K562 (cell line): Measurements from ENCODE around the gene PEX6. TPM values are rescaled to one million over a fixed set of nuclear protein-coding genes. Genes with fewer than 3 reads are reported as not detected.

ENCODE experiments used
- AFF1 ChIP-seq, 2 experiments: fragments of 450-650 bp; IDR thresholded peaks; 2 replicates each; pipeline ENCODE4 v1.6.1; 2018; ENCODE audit warnings: mild to moderate bottlenecking in 2 of 2, low read depth in 1 of 2; ENCODE audit not compliant: partially characterized antibody in 2 of 2
- BACH1 ChIP-seq: fragments of 200-800 bp; sonication (Bioruptor generic); IDR thresholded peaks from 2 replicates; pipeline ENCODE4 v1.6.1; 2016; ENCODE audit warnings: missing genetic modification characterization, missing compliant biosample characterization
- CEBPG ChIP-seq, 3 experiments: fragments of 200-800 bp in 1 of 3; sonication (Bioruptor generic) in 1 of 3; sonication (generic) in 1 of 3; formaldehyde crosslinking in 1 of 3; IDR thresholded peaks in 2 of 3; conservative IDR thresholded peaks in 1 of 3; 2 replicates each; pipeline versions ENCODE4 v1.6.1 to v1.8.0; 2016 to 2022; ENCODE audit warnings: missing compliant biosample characterization in 2 of 3, missing genetic modification characterization in 2 of 3, mild to moderate bottlenecking in 1 of 3, missing genetic modification reagents in 1 of 3
- CREM ChIP-seq: IDR thresholded peaks from 2 replicates; pipeline ENCODE4 v1.6.1; 2014; ENCODE audit warnings: antibody characterized with exemption, low read depth
- MEIS2 ChIP-seq: fragments of 450-650 bp; IDR thresholded peaks from 2 replicates; pipeline ENCODE4 v1.6.1; 2014; ENCODE audit warnings: mild to moderate bottlenecking; ENCODE audit not compliant: partially characterized antibody
- MTA1 ChIP-seq: fragments of 450-650 bp; IDR thresholded peaks from 2 replicates; pipeline ENCODE4 v1.6.1; 2017; ENCODE audit warnings: borderline replicate concordance
- NCOA6 ChIP-seq: fragments of 450-650 bp; IDR thresholded peaks from 2 replicates; pipeline ENCODE4 v1.6.1; 2017; ENCODE audit warnings: mild to moderate bottlenecking
- NEUROD1 ChIP-seq: fragments of 150-350 bp; IDR thresholded peaks from 2 replicates; pipeline ENCODE4 v1.6.1; 2014; ENCODE audit warnings: borderline replicate concordance, low read length, low read depth; ENCODE audit not compliant: partially characterized antibody
- PHB2 ChIP-seq: fragments of 450-650 bp; IDR thresholded peaks from 2 replicates; pipeline ENCODE4 v1.6.1; 2017; ENCODE audit warnings: low read depth
- POLR2G ChIP-seq: fragments of 200-400 bp; formaldehyde crosslinking; IDR thresholded peaks from 2 replicates; pipeline ENCODE4 v1.6.1; 2017; ENCODE audit warnings: low read depth, mild to moderate bottlenecking, antibody characterized with exemption, low read length, moderate library complexity
- PRPF4 ChIP-seq: fragments of 200-400 bp; formaldehyde crosslinking; IDR thresholded peaks from one replicate; pipeline ENCODE4 v1.6.1; 2017; ENCODE audit warnings: low read length, low read depth, mild to moderate bottlenecking; ENCODE audit not compliant: insufficient read depth, poor library complexity, severe bottlenecking
- RBBP5 ChIP-seq: fragments of 200-600 bp; sonication (generic); IDR thresholded peaks from 2 replicates; pipeline ENCODE4 v1.6.1; 2012; ENCODE audit warnings: borderline replicate concordance, mild to moderate bottlenecking, low read length, control low read depth, inconsistent platforms; ENCODE audit not compliant: insufficient read depth, poor library complexity, severe bottlenecking
- SREBF1 ChIP-seq: fragments of 150-350 bp; IDR thresholded peaks from 2 replicates; pipeline ENCODE4 v1.6.1; 2014; ENCODE audit warnings: antibody characterized with exemption, low read depth, low read length, borderline replicate concordance
- TRIM28 ChIP-seq: fragments of 450-650 bp; IDR thresholded peaks from 2 replicates; pipeline ENCODE4 v1.6.1; 2017
- ZNF316 ChIP-seq: fragments of 450-650 bp; IDR thresholded peaks from 2 replicates; pipeline ENCODE4 v1.6.1; 2016
- ZNF431 ChIP-seq: sonication (generic); formaldehyde crosslinking; IDR thresholded peaks from 2 replicates; pipeline ENCODE4 v1.8.0; 2022; ENCODE audit warnings: mild to moderate bottlenecking, missing genetic modification reagents
- ZNF583 ChIP-seq: fragments of 250-450 bp; sonication (Bioruptor Pico); IDR thresholded peaks from 2 replicates; pipeline ENCODE4 v1.4.0; 2020
- polyA plus RNA-seq, 8 experiments: library from polyadenylated mRNA; depleted of rRNA in 4 of 8; stranded (reverse) in 5 of 8; unstranded in 3 of 8; fragments of >200 nt; fragmentation: Nextera tagmentation in 2 of 8; fragmentation: Illumina TruSeq in 1 of 8; extraction: Ambion mirVana in 2 of 8; extraction: Trizol in 1 of 8; gene quantifications; 2 replicates each; pipeline versions ENCODE4 v1.2.1 to v1.2.3, GENCODE V29; 2011 to 2014; ENCODE audit warnings: inconsistent platforms in 1 of 8, missing spikeins in 1 of 8
- total RNA-seq, 7 experiments: library from RNA; depleted of rRNA in 6 of 7; stranded (reverse); fragments of >200 nt in 6 of 7; fragmentation: Illumina TruSeq in 2 of 7; extraction: Trizol in 2 of 7; gene quantifications; 2 replicates each; pipeline versions ENCODE4 v1.2.1 to v1.2.3, GENCODE V29; 2011 to 2021; ENCODE audit warnings: low replicate concordance in 1 of 7
- TF ChIP-seq, protein P1 (sequence below): fragments of 450-650 bp; IDR thresholded peaks from 2 replicates; pipeline ENCODE4 v1.6.1; 2018; ENCODE audit not compliant: partially characterized antibody

The PEX6 gene
- total and polyA plus RNA-seq, 9 of the 15 experiments (the other 6 are each of a cell fraction or from before 2014, with no cell fraction given), result 0.17 to 20.8 (median 6.9) TPM

DNA sequence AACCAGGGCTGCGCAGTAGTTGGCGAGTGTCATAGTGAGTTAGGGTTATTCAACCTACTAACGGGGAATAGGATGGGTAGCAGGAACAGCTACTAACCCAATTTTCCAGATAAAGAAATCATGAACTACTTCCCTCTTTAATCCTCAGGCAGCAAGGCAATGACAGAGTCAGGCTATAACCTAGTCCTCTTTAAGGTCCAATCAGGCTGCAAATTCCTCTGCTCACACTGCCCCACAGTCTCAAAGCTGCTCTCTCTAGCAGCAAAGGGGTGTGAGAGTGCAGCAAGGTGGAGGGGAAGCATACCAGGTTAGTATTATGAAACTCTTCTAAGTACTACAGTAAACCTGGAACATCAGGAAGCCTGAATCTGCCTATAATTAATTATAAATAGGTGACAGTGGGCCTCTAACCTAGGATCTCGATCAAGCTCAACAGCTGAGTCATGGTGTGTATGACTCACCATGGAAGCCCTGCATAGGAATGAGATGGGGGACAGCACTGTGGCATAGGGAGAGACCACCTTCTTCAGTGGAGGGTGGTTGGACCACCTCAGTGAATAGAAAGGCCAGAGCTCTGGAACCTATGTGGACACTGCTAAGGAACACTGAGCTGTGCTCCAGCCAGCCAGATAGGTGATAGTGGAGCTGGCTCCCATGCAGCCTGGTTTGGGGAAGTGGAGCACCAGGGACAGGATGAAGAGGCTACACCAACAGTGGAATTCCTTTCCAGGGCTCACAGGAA is 7.9 kb downstream of the PEX6 start (continued):
- TF ChIP-seq POLR2G (no peak), TRIM28 (no peak), SREBF1 (no peak), RBBP5 (peak; percentile 12), ZNF431 (CRISPR knock-in tag) (no peak), NCOA6 (no peak), MTA1 (no peak; the same call in 1 of the 2 replicates), CEBPG (CRISPR knock-in tag; IDR thresholded peaks at IDR 0.05) (no peak), CEBPG (tag; conservative IDR thresholded peaks at IDR 0.05 in 1 of 2, IDR thresholded peaks at IDR 0.05 in 1 of 2) (no peak), CREM (0 out of 2 replicates have a peak, but pooled peaks have one; percentile 5), PRPF4 (no peak), ZNF583 (CRISPR knock-in tag) (no peak), MEIS2 (peak; percentile 92), PHB2 (no peak), NEUROD1 (no peak), AFF1 (IDR thresholded peaks at IDR 0.05; ENCODE audit: low read depth in 1 of 2, partially characterized antibody in 2 of 2) (no peak), ZNF316 (peak; percentile 93), BACH1 (peak; percentile 67; the same call in 1 of the 2 replicates)
- TF ChIP-seq, protein P1, sequence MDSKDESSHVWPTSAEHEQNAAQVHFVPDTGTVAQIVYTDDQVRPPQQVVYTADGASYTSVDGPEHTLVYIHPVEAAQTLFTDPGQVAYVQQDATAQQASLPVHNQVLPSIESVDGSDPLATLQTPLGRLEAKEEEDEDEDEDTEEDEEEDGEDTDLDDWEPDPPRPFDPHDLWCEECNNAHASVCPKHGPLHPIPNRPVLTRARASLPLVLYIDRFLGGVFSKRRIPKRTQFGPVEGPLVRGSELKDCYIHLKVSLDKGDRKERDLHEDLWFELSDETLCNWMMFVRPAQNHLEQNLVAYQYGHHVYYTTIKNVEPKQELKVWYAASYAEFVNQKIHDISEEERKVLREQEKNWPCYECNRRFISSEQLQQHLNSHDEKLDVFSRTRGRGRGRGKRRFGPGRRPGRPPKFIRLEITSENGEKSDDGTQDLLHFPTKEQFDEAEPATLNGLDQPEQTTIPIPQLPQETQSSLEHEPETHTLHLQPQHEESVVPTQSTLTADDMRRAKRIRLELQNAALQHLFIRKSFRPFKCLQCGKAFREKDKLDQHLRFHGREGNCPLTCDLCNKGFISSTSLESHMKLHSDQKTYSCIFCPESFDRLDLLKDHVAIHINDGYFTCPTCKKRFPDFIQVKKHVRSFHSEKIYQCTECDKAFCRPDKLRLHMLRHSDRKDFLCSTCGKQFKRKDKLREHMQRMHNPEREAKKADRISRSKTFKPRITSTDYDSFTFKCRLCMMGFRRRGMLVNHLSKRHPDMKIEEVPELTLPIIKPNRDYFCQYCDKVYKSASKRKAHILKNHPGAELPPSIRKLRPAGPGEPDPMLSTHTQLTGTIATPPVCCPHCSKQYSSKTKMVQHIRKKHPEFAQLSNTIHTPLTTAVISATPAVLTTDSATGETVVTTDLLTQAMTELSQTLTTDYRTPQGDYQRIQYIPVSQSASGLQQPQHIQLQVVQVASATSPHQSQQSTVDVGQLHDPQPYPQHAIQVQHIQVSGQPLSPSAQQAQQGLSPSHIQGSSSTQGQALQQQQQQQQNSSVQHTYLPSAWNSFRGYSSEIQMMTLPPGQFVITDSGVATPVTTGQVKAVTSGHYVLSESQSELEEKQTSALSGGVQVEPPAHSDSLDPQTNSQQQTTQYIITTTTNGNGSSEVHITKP, result peak; percentile 90
